GM12878 (cell line): ENCODE measurements around the gene RFX3. TPM values are rescaled to one million over a fixed set of nuclear protein-coding genes. Genes with fewer than 3 reads are reported as not detected.

ENCODE experiments used
- ATAC-seq: fragments of 200-7000 bp; cut with Tn5 transposase; 3 replicates; pipeline ENCODE4 v1.9.1; 2020; ENCODE audit warnings: mild to moderate bottlenecking, moderate library complexity
- BruUV-seq: library from RNA; stranded (reverse); fragments of 400-500 nt; replicated peaks from 2 replicates; lab custom pipeline; 2021; lab: Mats Ljungman, UMichigan
- CTCF ChIA-PET: fragments of 300-600 bp; sonication (Branson Sonifier 250); formaldehyde crosslinking; extraction: SDS; loops from one replicate; lab custom pipeline; 2021; ENCODE audit warnings: inconsistent platforms; lab: Yijun Ruan, JAX
- POLR2A ChIA-PET: fragments of 350-600 bp; formaldehyde crosslinking; extraction: SDS; loops from one replicate; lab custom pipeline; 2021; ENCODE audit warnings: inconsistent platforms; lab: Charles Lee
- RAD21 ChIA-PET: fragments of 300-600 bp; sonication (Branson Sonifier 250); formaldehyde crosslinking; loops from one replicate; lab custom pipeline; 2023; ENCODE audit warnings: antibody characterized with exemption; ENCODE audit not compliant: unreplicated experiment; lab: Charles Lee
- SMC1A ChIA-PET: fragments of 300-600 bp; sonication (Branson Sonifier 250); formaldehyde crosslinking; loops from one replicate; lab custom pipeline; 2023; ENCODE audit not compliant: unreplicated experiment, uncharacterized antibody; lab: Charles Lee
- DNase-seq: peaks from one replicate; pipeline ENCODE4 v3.0.0-alpha.2; 2011; ENCODE audit warnings: low read depth, low spot score
- FAIRE-seq: peaks from 3 replicates; lab custom pipeline; 2011; peaks lifted over from hg19 to GRCh38; lab: Jason Lieb, UNC
- H2AFZ ChIP-seq: 2 replicates; pipeline ENCODE4 v1.6.0; 2011; ENCODE audit warnings: low read depth, low read length, control low read depth; ENCODE audit not compliant: control insufficient read depth
- H3K27ac ChIP-seq: 2 replicates; pipeline ENCODE4 v1.5.1; 2011; ENCODE audit warnings: control low read depth; ENCODE audit not compliant: control insufficient read depth, insufficient read depth
- H3K27me3 ChIP-seq, 2 experiments: replicated peaks in 1 of 2; 2 replicates each; pipeline versions ENCODE4 v1.6.0 to v1.6.1; 2011; ENCODE audit warnings: low read length in 1 of 2; ENCODE audit not compliant: control insufficient read depth in 2 of 2, insufficient read depth in 2 of 2
- H3K36me3 ChIP-seq, 2 experiments: 2 replicates each; pipeline ENCODE4 v1.5.1; 2011; ENCODE audit warnings: low read length in 1 of 2; ENCODE audit not compliant: control insufficient read depth in 2 of 2, insufficient read depth in 2 of 2
- H3K4me1 ChIP-seq: 2 replicates; pipeline ENCODE4 v1.6.1; 2011; ENCODE audit warnings: mild to moderate bottlenecking, low read length, moderate library complexity, mixed read lengths; ENCODE audit not compliant: control insufficient read depth, insufficient read depth
- H3K4me2 ChIP-seq: 2 replicates; pipeline ENCODE4 v1.6.0; 2011; ENCODE audit warnings: control low read depth; ENCODE audit not compliant: control insufficient read depth, insufficient read depth
- H3K4me3 ChIP-seq: fragments of 200-600 bp; sonication (generic); 2 replicates; pipeline ENCODE4 v1.5.1; 2016
- H3K79me2 ChIP-seq: 2 replicates; pipeline ENCODE4 v1.6.0; 2011; ENCODE audit warnings: low read length; ENCODE audit not compliant: control insufficient read depth, insufficient read depth
- H3K9ac ChIP-seq: 2 replicates; pipeline ENCODE4 v1.8.0; 2011; ENCODE audit warnings: low read length, control low read depth, mixed read lengths; ENCODE audit not compliant: control insufficient read depth, insufficient read depth
- H3K9me3 ChIP-seq: replicated peaks from 3 replicates; pipeline ENCODE4 v1.5.1; 2011; ENCODE audit warnings: mild to moderate bottlenecking, low read length; ENCODE audit not compliant: control insufficient read depth, insufficient read depth
- H4K20me1 ChIP-seq: 2 replicates; pipeline ENCODE4 v1.6.0; 2011; ENCODE audit not compliant: control insufficient read depth, insufficient read depth
- E2F4 ChIP-seq: IDR thresholded peaks from 2 replicates; pipeline ENCODE4 v1.6.1; 2012; ENCODE audit warnings: low read depth, low read length, improper control_type of control experiment
- ETV6 ChIP-seq, 2 experiments: fragments of 450-650 bp in 1 of 2; IDR thresholded peaks in 1 of 2; conservative IDR thresholded peaks in 1 of 2; 2 replicates each; pipeline ENCODE4 v1.6.1; 2014; ENCODE audit warnings: antibody characterized with exemption in 1 of 2, borderline replicate concordance in 1 of 2, low read depth in 1 of 2, mild to moderate bottlenecking in 1 of 2, moderate library complexity in 1 of 2
- KAT2A ChIP-seq: conservative IDR thresholded peaks from 2 replicates; pipeline ENCODE4 v1.6.1; 2011; ENCODE audit warnings: low read depth, low read length; ENCODE audit not compliant: control insufficient read depth
- MEF2A ChIP-seq: IDR thresholded peaks from 2 replicates; pipeline ENCODE4 v1.6.1; 2011; ENCODE audit warnings: low read depth, mild to moderate bottlenecking, low read length, moderate library complexity; ENCODE audit not compliant: insufficient read depth
- MEF2B ChIP-seq: fragments of 450-650 bp; IDR thresholded peaks from 2 replicates; pipeline ENCODE4 v1.6.1; 2018; ENCODE audit warnings: mild to moderate bottlenecking, moderate library complexity; ENCODE audit not compliant: partially characterized antibody, poor library complexity, severe bottlenecking
- MTA2 ChIP-seq: fragments of 450-650 bp; IDR thresholded peaks from 2 replicates; pipeline ENCODE4 v1.6.1; 2016; ENCODE audit warnings: low read depth, mild to moderate bottlenecking, moderate library complexity
- PAX8 ChIP-seq: fragments of 450-650 bp; IDR thresholded peaks from 2 replicates; pipeline ENCODE4 v1.6.1; 2017; ENCODE audit warnings: mild to moderate bottlenecking, moderate library complexity
- POLR2A ChIP-seq: IDR thresholded peaks from 2 replicates; pipeline ENCODE4 v1.6.1; 2011; ENCODE audit warnings: low read depth, mild to moderate bottlenecking, low read length
- RAD51 ChIP-seq: fragments of 450-650 bp; IDR thresholded peaks from 2 replicates; pipeline ENCODE4 v1.6.1; 2016; ENCODE audit warnings: moderate library complexity, mild to moderate bottlenecking, inconsistent platforms
- RB1 ChIP-seq: fragments of 450-650 bp; formaldehyde crosslinking; IDR thresholded peaks from 2 replicates; pipeline ENCODE4 v1.6.1; 2017; ENCODE audit warnings: mild to moderate bottlenecking, borderline replicate concordance
- RUNX3 ChIP-seq: IDR thresholded peaks from 2 replicates; pipeline ENCODE4 v1.6.1; 2012; ENCODE audit warnings: low read length, inconsistent platforms
- ZNF384 ChIP-seq: IDR thresholded peaks from 2 replicates; pipeline ENCODE4 v1.6.1; 2012; ENCODE audit warnings: low read depth, mild to moderate bottlenecking, low read length, improper control_type of control experiment, borderline replicate concordance
- whole genome bisulfite sequencing: methylation state at CpG from one replicate; pipeline ENCODE4 v1.1.6; 2016; ENCODE audit warnings: low lambda C conversion rate; ENCODE audit not compliant: insufficient replicate concordance, insufficient coverage; ENCODE audit errors: missing lambda C conversion rate; 5-methylcytosine and 5-hydroxymethylcytosine counted together
- in situ Hi-C: fragments of 300-500 bp; cut with MboI; formaldehyde crosslinking; loops from 9 replicates; pipeline ENCODE4 v1.14.3; 2018; ENCODE audit warnings: mixed read lengths
- intact Hi-C: fragments of 100-400 bp; cut with micrococcal nuclease; formaldehyde crosslinking; loops from one replicate; pipeline ENCODE4 v1.14.2; 2022; ENCODE audit not compliant: unreplicated experiment
- polyA plus RNA-seq, 11 experiments: library from polyadenylated mRNA; depleted of rRNA in 4 of 11; unstranded in 6 of 11; stranded (reverse) in 5 of 11; fragments of >200 nt; fragmentation: Nextera tagmentation in 4 of 11; fragmentation: Illumina TruSeq in 1 of 11; extraction: Ambion mirVana in 4 of 11; extraction: Trizol in 1 of 11; gene quantifications; 1 replicate in 1 of 11; 2 replicates in 10 of 11; pipeline versions ENCODE4 v1.2.1 to v1.2.3, GENCODE V29; 2011 to 2016; ENCODE audit warnings: inconsistent platforms in 2 of 11, missing spikeins in 2 of 11, low read depth in 1 of 11
- total RNA-seq, 4 experiments: library from RNA; depleted of rRNA in 3 of 4; stranded (reverse); fragments of >200 nt in 3 of 4; fragmentation: Illumina TruSeq in 1 of 4; extraction: Trizol in 1 of 4; gene quantifications; 2 replicates each; pipeline versions ENCODE4 v1.2.1 to v1.2.3, GENCODE V29; 2013 to 2021

RFX3 gene
- total and polyA plus RNA-seq, 10 of the 15 experiments (the other 5 are each of a cell fraction or from before 2014, with no cell fraction given): 1.2 to 26.4 (median 6.7) TPM

GRCh38 chr9:3343671-3344070 is 182.1 kb downstream of the RFX3 start (continued):
- TF ChIP-seq RAD51: no peak
- TF ChIP-seq POLR2A: no peak
- no peak for TF ChIP-seq RUNX3
- no peak for TF ChIP-seq RB1
- no peak for TF ChIP-seq ETV6 (conservative IDR thresholded peaks at IDR 0.05 in 1 of 2, IDR thresholded peaks at IDR 0.05 in 1 of 2; ENCODE audit: borderline replicate concordance in 1 of 2, low read depth in 1 of 2)
- TF ChIP-seq ZNF384: no peak
- no peak for TF ChIP-seq PAX8
- TF ChIP-seq E2F4: no peak
- no peak for TF ChIP-seq KAT2A
- TF ChIP-seq MTA2: peak; percentile 85

GRCh38 chr9:3342159-3342777 is 183.5 kb downstream of the RFX3 start:
- in situ Hi-C loops: no loop called here
- peak; percentile 14 for TF ChIP-seq MEF2B
- no peak for TF ChIP-seq MEF2A
- peak; percentile 41; the same call in 2 of the 3 replicates for ATAC-seq

More at GRCh38 chr9:3342159-3342777, 183.5 kb downstream of the RFX3 start:
- RAD21 ChIA-PET: no interaction called here
- no TSS peak for BruUV-seq
- DNase-seq: no peak
- intact Hi-C loops: no loop called here
- H3K9ac ChIP-seq: no peak overlapping the region
- POLR2A ChIA-PET: no interaction called here
- H4K20me1 ChIP-seq: no peaks in the 10 kb centered on the region
- no peaks in the 10 kb centered on the region; a peak in 1 of 4 replicates for H3K36me3 ChIP-seq
- no peak for FAIRE-seq
- H3K9me3 ChIP-seq: no peaks in the 10 kb centered on the region; the same call in 2 of the 3 replicates
- no peak overlapping the region for H3K4me3 ChIP-seq
- H3K79me2 ChIP-seq: no peaks in the 10 kb centered on the region
- no peak overlapping the region for H3K4me2 ChIP-seq
- SMC1A ChIA-PET: interaction anchor here (1.7 to 1.9 kb wide), 2 partner anchors 11 to 14 kb away, joined by 4 read pairs; no protein-coding TSS in a partner anchor
- 93% methylated on average over 2 of the region's 2 CpGs for WGBS
- H2AFZ ChIP-seq: no peak overlapping the region
- H3K27ac ChIP-seq: no peak overlapping the region
- CTCF ChIA-PET: interaction anchor here (1.1 to 2.8 kb wide), 2 partner anchors 9 to 99 kb away, joined by 3 to 13 read pairs; no protein-coding TSS in a partner anchor
- no peaks in the 10 kb centered on the region for H3K4me1 ChIP-seq
- H3K27me3 ChIP-seq: no peaks in the 10 kb centered on the region
